Naive thymus-derived CD4-positive, alpha-beta T cell (primary cell): Measurements from ENCODE around the gene KISS1. TPM values are rescaled to one million over a fixed set of nuclear protein-coding genes. Genes with fewer than 3 reads are reported as not detected.

Experiments
- ATAC-seq: fragments of 150-1000 bp; cut with Tn5 transposase; 2 replicates; pipeline ENCODE4 v1.10.0; 2021; ENCODE audit warnings: mild to moderate bottlenecking, moderate library complexity
- CTCF ChIA-PET: fragments of 350-600 bp; sonication (Branson Sonifier 250); formaldehyde crosslinking; loops from one replicate; lab custom pipeline; 2021; ENCODE audit warnings: antibody characterized with exemption; lab: Charles Lee
- POLR2A ChIA-PET: fragments of 350-600 bp; sonication (Branson Sonifier 250); formaldehyde crosslinking; loops from one replicate; lab custom pipeline; 2021; ENCODE audit warnings: antibody characterized with exemption, inconsistent platforms; lab: Charles Lee
- DNase-seq, 9 donors: peaks; one replicate each; pipeline versions ENCODE4 v3.0.0 to v3.0.0-alpha.2; 2020 to 2022; ENCODE audit warnings: mixed read lengths in 1 of 9
- H3K27ac ChIP-seq: one replicate; pipeline ENCODE4 v1.7.0; 2013; ENCODE audit warnings: mild to moderate bottlenecking, low read depth, low read length, moderate library complexity
- H3K27me3 ChIP-seq, 2 donors: one replicate each; pipeline ENCODE4 v1.7.0; 2013; ENCODE audit warnings: low read length in 2 of 2, mild to moderate bottlenecking in 2 of 2, moderate library complexity in 2 of 2; ENCODE audit not compliant: control insufficient read depth in 2 of 2, insufficient read depth in 2 of 2
- H3K36me3 ChIP-seq, 3 experiments: 1 replicate in 2 of 3; 2 replicates in 1 of 3; pipeline ENCODE4 v1.7.0; 2013; ENCODE audit warnings: low read length in 3 of 3, mild to moderate bottlenecking in 3 of 3, moderate library complexity in 1 of 3; ENCODE audit not compliant: insufficient read depth in 3 of 3, control insufficient read depth in 2 of 3
- H3K4me1 ChIP-seq, 2 donors: one replicate each; pipeline ENCODE4 v1.7.0; 2013; ENCODE audit warnings: low read length in 2 of 2, mild to moderate bottlenecking in 2 of 2, moderate library complexity in 1 of 2; ENCODE audit not compliant: control insufficient read depth in 2 of 2, insufficient read depth in 2 of 2
- H3K4me3 ChIP-seq: 2 replicates; pipeline ENCODE4 v1.7.0; 2013; ENCODE audit warnings: mild to moderate bottlenecking, low read length
- H3K9me3 ChIP-seq, 3 experiments: 1 replicate in 2 of 3; 2 replicates in 1 of 3; pipeline ENCODE4 v1.7.0; 2013; ENCODE audit warnings: low read length in 3 of 3; ENCODE audit not compliant: control insufficient read depth in 2 of 3
- H3K27ac Mint-ChIP-seq, 9 donors: one replicate each; pipeline ENCODE4 v1.8.0; 2020 to 2022; ENCODE audit warnings: mixed read lengths in 9 of 9, mild to moderate bottlenecking in 8 of 9, moderate library complexity in 5 of 9, inconsistent platforms in 2 of 9
- H3K27me3 Mint-ChIP-seq, 5 donors: one replicate each; pipeline ENCODE4 v1.8.0; 2021 to 2022; ENCODE audit warnings: mixed read lengths in 5 of 5, mild to moderate bottlenecking in 1 of 5
- H3K36me3 Mint-ChIP-seq, 5 donors: one replicate each; pipeline ENCODE4 v1.8.0; 2020 to 2022; ENCODE audit warnings: mixed read lengths in 5 of 5, mild to moderate bottlenecking in 3 of 5, inconsistent platforms in 1 of 5
- H3K4me1 Mint-ChIP-seq, 7 donors: one replicate each; pipeline ENCODE4 v1.8.0; 2020 to 2022; ENCODE audit warnings: mixed read lengths in 7 of 7, mild to moderate bottlenecking in 3 of 7, inconsistent platforms in 1 of 7
- H3K4me3 Mint-ChIP-seq, 10 donors: one replicate each; pipeline ENCODE4 v1.8.0; 2020 to 2022; ENCODE audit warnings: mild to moderate bottlenecking in 10 of 10, mixed read lengths in 10 of 10, moderate library complexity in 6 of 10, inconsistent platforms in 2 of 10
- H3K9me3 Mint-ChIP-seq, 11 donors: one replicate each; pipeline ENCODE4 v1.8.0; 2020 to 2022; ENCODE audit warnings: mixed read lengths in 11 of 11, mild to moderate bottlenecking in 4 of 11, inconsistent platforms in 1 of 11, moderate library complexity in 1 of 11
- intact Hi-C, 2 donors: fragments of 100-400 bp; cut with micrococcal nuclease; formaldehyde crosslinking; loops; one replicate each; pipeline ENCODE4 v1.15.1; 2023
- polyA plus RNA-seq, 2 donors: library from polyadenylated mRNA; unstranded; fragments of 300-500 nt; fragmentation: Illumina TruSeq; gene quantifications; one replicate each; pipeline ENCODE4 v1.2.3, GENCODE V29; 2021
- total RNA-seq, 6 experiments: library from RNA in 5 of 6; stranded (reverse) in 5 of 6; gene quantifications; 1 replicate in 5 of 6; 2 replicates in 1 of 6; pipeline ENCODE4 v1.2.3 and lab custom pipeline; 2021 to 2026

Gene KISS1
- total and polyA plus RNA-seq, 7 experiments from 2014 or later, result 0.61 TPM; not detected in 6

GRCh38 chr1:204203206-204203767 is 7.0 kb upstream of the KISS1 start:
- Mint-ChIP-seq H3K9me3 (no peaks in the 10 kb centered on the region), H3K36me3 (no peaks in the 10 kb centered on the region), H3K4me1 (peaks cover 3 to 19% (median 15%) of the 10 kb centered on the region in 7 donors), H3K4me3 (no peak overlapping the region), H3K27ac (no peak overlapping the region), H3K27me3 (peaks cover 25 to 41% (median 33%) of the 10 kb centered on the region in 5 donors)
- Histone ChIP-seq H3K36me3 (no peaks in the 10 kb centered on the region), H3K9me3 (no peaks in the 10 kb centered on the region), H3K4me1 (peaks cover 0 to 4% of the 10 kb centered on the region in 2 donors), H3K4me3 (no peak overlapping the region), H3K27ac (no peak overlapping the region), H3K27me3 (no peaks in the 10 kb centered on the region)
- intact Hi-C loops, result no loop called here
- ATAC-seq, result no peak
- POLR2A ChIA-PET, result no interaction called here
- CTCF ChIA-PET, result no interaction called here
- no peak for DNase-seq

DNA sequence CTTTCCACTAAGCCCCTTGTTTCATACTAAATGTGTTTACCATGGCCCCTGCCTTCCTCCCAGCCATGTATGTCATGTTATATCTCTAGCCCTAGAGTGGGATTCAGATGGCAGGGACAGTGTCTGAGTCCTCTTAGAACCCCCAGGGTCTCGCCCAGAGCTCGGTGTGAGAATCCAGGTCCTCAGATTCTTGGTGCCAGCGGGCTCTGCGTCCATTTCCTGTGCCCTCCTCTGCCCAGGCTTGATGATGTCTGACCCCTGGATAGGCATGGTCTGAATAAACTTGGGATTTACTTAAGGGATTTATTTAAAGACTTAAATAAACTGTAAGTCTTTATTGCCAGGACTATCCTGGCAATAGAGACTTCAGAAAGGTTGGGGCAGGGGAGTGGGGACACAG is 6.2 kb upstream of the KISS1 start:
- H3K36me3 ChIP-seq, result no peaks in the 10 kb centered on the region
- ChIA-PET CTCF (no interaction called here), POLR2A (no interaction called here)
- Mint-ChIP-seq H3K36me3 (no peaks in the 10 kb centered on the region), H3K4me1 (peaks cover 3 to 19% (median 15%) of the 10 kb centered on the region in 7 donors), H3K27ac (no peak overlapping the region), H3K9me3 (no peaks in the 10 kb centered on the region), H3K27me3 (peaks cover 22 to 41% (median 32%) of the 10 kb centered on the region in 5 donors), H3K4me3 (no peak overlapping the region)
- no peak for ATAC-seq
- no peak overlapping the region for H3K4me3 ChIP-seq
- intact Hi-C loops, result no loop called here
- H3K27me3 ChIP-seq, result no peaks in the 10 kb centered on the region
- no peaks in the 10 kb centered on the region for H3K9me3 ChIP-seq
- peaks cover 0 to 4% of the 10 kb centered on the region in 2 donors for H3K4me1 ChIP-seq
- no peak for DNase-seq
- H3K27ac ChIP-seq, result no peak overlapping the region

DNA sequence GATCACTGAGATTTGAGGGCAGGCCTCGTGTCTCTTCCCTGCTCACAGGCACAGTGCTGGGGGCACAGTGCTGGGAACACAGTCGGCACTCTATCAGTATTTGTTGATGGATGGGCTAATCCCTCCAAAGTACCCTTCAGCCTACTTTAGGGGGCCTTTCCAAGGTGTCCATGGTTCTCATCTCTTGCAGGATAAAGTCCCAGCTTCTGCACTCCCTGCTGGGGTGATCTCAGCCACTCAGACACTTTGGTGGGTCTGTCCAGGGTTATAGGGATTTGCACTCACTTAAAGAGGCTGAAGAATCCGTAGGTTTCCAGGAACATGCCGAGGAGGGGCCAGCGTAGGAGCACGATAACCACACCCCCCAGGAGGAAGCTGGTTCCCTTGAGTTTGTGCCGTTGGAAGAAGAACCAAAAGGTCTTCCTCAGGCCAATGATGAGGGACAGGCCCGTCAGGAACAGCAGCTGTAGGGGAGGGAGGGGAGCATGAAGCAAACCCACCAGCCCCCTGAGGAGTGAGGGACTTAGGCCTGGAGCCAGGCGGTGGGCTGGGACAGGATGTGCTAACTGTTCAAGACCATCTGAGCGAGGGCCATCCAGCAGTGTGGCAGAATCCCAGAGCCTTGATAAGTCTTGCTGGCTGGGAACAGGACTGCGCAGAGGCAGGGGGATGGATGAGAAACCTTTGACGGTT is 5.2 kb upstream of the KISS1 start:
- ChIA-PET CTCF (interaction anchor here (1.1 to 1.4 kb wide), 2 partner anchors 12 to 39 kb away, joined by 3 read pairs; no protein-coding TSS in a partner anchor), POLR2A (no interaction called here)
- Mint-ChIP-seq H3K4me1 (peaks cover 0 to 14% (median 11%) of the 10 kb centered on the region in 7 donors), H3K27ac (no peak overlapping the region), H3K36me3 (no peaks in the 10 kb centered on the region), H3K4me3 (no peak overlapping the region), H3K9me3 (no peaks in the 10 kb centered on the region), H3K27me3 (peaks cover 18 to 39% (median 26%) of the 10 kb centered on the region in 5 donors)
- intact Hi-C loops, result no loop called here
- Histone ChIP-seq H3K36me3 (no peaks in the 10 kb centered on the region), H3K27ac (no peak overlapping the region), H3K27me3 (no peaks in the 10 kb centered on the region), H3K4me3 (no peak overlapping the region), H3K4me1 (peaks cover 0 to 4% of the 10 kb centered on the region in 2 donors), H3K9me3 (no peaks in the 10 kb centered on the region)
- ATAC-seq (no peak), DNase-seq (no peak)

DNA sequence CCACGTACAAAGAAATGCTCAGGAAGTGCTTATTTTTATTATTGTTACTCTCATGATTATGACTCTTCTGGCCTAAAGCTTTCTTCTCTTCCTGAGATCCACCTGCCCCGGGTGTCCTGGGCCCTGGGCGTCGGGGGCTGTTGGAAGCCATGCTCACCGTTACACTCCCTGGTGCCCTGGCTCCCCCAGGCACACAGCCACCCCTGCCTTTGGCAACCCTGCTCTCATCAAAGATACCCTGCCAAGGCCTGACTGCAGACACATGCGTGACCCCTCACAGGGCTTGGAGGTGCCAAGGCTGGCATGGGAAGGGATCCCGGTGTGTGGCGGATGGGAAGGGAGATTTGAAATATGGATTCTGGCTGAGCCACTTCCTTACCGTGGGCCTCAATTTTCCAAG is 3.3 kb upstream of the KISS1 start:
- DNase-seq (no peak), ATAC-seq (no peak)
- no peaks in the 10 kb centered on the region for H3K9me3 ChIP-seq
- no peak overlapping the region for H3K27ac ChIP-seq
- intact Hi-C loops, result no loop called here
- no peaks in the 10 kb centered on the region for H3K27me3 ChIP-seq
- ChIA-PET POLR2A (no interaction called here), CTCF (no interaction called here)
- no peaks in the 10 kb centered on the region for H3K4me1 ChIP-seq
- Mint-ChIP-seq H3K27ac (no peak overlapping the region), H3K4me1 (peaks cover 0 to 11% (median 6%) of the 10 kb centered on the region in 7 donors), H3K27me3 (peaks cover 6 to 24% (median 8%) of the 10 kb centered on the region in 5 donors), H3K36me3 (no peaks in the 10 kb centered on the region), H3K9me3 (peaks cover 0 to 6% (median 0%) of the 10 kb centered on the region in 11 donors), H3K4me3 (no peak overlapping the region)
- H3K36me3 ChIP-seq, result no peaks in the 10 kb centered on the region
- no peak overlapping the region for H3K4me3 ChIP-seq

GRCh38 chr1:204198348-204199340 is 2.4 kb upstream of the KISS1 start:
- Mint-ChIP-seq H3K4me3 (no peak overlapping the region), H3K27ac (no peak overlapping the region), H3K27me3 (peaks cover 0 to 17% (median 1%) of the 10 kb centered on the region in 5 donors), H3K4me1 (peaks cover 0 to 11% (median 8%) of the 10 kb centered on the region in 7 donors), H3K9me3 (peaks cover 0 to 6% (median 0%) of the 10 kb centered on the region in 11 donors), H3K36me3 (no peaks in the 10 kb centered on the region)
- H3K4me3 ChIP-seq, result no peak overlapping the region
- ATAC-seq (no peak), DNase-seq (no peak)
- no peaks in the 10 kb centered on the region for H3K9me3 ChIP-seq
- no peaks in the 10 kb centered on the region for H3K36me3 ChIP-seq
- H3K4me1 ChIP-seq, result no peaks in the 10 kb centered on the region
- H3K27ac ChIP-seq, result no peak overlapping the region
- no peaks in the 10 kb centered on the region for H3K27me3 ChIP-seq
- CTCF ChIA-PET, result interaction anchor here (1.1 kb wide), 1 partner anchor 9 kb away, joined by 5 read pairs; no protein-coding TSS in a partner anchor
- POLR2A ChIA-PET, result no interaction called here
- intact Hi-C loops, result no loop called here

GRCh38 chr1:204197068-204197467 is 777 bp upstream of the KISS1 start:
- H3K36me3 ChIP-seq, result no peaks in the 10 kb centered on the region
- intact Hi-C loops, result no loop called here
- no peaks in the 10 kb centered on the region for H3K4me1 ChIP-seq
- Mint-ChIP-seq H3K36me3 (no peaks in the 10 kb centered on the region), H3K4me3 (no peak overlapping the region), H3K27me3 (peaks cover 8 to 10% (median 10%) of the 10 kb centered on the region in 5 donors), H3K4me1 (peaks cover 0 to 11% (median 8%) of the 10 kb centered on the region in 7 donors), H3K9me3 (peaks cover 0 to 6% (median 0%) of the 10 kb centered on the region in 11 donors), H3K27ac (no peak overlapping the region)
- H3K27ac ChIP-seq, result no peak overlapping the region
- DNase-seq (no peak), ATAC-seq (no peak)
- no peaks in the 10 kb centered on the region for H3K9me3 ChIP-seq
- H3K4me3 ChIP-seq, result no peak overlapping the region
- no peaks in the 10 kb centered on the region for H3K27me3 ChIP-seq
- POLR2A ChIA-PET, result no interaction called here
- CTCF ChIA-PET, result no interaction called here
